Right lobe of liver (tissue), 4 donors: ENCODE measurements around the gene LYSMD4.

Source experiments
- CTCF ChIP-seq, 4 donors: fragments of 200-600 bp in 3 of 4; fragments of 450-650 bp in 1 of 4; IDR thresholded peaks; one replicate each; pipeline versions ENCODE4 v1.5.1 to v1.8.0; 2016 to 2022; ENCODE audit warnings: antibody characterized with exemption in 4 of 4, mild to moderate bottlenecking in 2 of 4
- POLR2A ChIP-seq: fragments of 450-650 bp; IDR thresholded peaks from one replicate; pipeline ENCODE4 v1.6.1; 2017; ENCODE audit warnings: antibody characterized with exemption, mild to moderate bottlenecking
- donor health status: DM: no; HTN: no; CAD: no.
- donor health status: DM: no; HTN: no; CAD: no.
- donor health status: DM: no; HTN: yes; CAD: no.

- no peak for TF ChIP-seq POLR2A
- no peak for TF ChIP-seq CTCF (IDR thresholded peaks at IDR 0.05)
These were observed 11.3 kb downstream of the LYSMD4 start for GRCh38 chr15:99721896-99722295.
